Measurements from ENCODE around the gene PPME1.

PPME1 gene

DNA sequence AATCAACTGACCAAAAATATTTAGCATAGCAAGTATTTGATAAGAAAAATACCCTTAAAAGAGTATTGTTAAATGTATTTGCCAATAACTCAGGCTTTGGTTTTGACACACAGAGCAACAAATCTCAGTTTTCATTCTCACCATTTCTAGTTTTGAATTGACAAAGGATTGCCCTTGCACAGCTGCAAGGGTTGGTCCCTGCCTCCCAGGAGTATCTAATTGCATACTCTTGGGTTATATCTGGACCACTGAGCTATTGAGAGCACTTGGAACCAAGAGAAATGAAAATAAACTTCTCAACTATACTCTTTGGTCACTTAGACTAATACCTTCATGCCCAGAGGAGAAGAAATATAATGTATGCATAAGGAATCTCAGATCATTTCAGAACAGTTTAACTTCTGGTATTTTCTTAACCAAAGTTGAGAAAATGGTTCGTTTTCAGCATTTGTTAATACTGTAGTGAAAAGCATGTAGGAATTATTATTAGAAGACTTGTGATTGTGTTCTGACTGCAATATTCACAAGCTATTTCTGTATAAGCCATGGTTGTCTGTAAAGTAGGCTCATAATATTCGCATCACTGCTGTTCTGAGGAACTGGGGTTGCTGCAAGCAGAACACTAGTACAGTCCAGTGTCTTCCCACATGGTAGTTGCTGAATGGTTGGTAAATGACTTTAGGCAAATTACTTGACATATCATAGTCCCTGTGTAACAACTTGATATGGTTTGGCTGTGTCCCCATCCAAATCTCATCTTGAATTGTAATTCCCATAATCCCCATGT, 8.2 kb upstream of the PPME1 start:
- DNase-seq: no peak

DNA sequence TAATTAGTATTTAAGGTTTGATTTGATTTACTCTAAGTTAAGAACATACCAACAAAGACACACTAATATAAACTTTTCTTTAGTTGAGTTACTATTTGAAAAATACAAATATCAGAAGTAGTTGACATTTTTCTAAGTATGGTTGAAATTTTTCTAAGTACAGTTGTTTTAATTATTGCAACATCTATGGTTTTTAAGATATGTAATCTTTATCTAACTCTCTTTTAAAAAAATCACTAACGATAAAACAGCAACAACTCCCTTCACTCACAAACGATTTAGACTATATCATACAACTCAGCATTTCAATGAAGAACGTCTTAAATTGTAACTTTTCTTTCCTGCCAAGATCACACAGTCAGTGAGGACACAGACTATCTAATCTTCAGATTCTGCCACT, 2.3 kb upstream of the PPME1 start:
- no peak for DNase-seq

DNA sequence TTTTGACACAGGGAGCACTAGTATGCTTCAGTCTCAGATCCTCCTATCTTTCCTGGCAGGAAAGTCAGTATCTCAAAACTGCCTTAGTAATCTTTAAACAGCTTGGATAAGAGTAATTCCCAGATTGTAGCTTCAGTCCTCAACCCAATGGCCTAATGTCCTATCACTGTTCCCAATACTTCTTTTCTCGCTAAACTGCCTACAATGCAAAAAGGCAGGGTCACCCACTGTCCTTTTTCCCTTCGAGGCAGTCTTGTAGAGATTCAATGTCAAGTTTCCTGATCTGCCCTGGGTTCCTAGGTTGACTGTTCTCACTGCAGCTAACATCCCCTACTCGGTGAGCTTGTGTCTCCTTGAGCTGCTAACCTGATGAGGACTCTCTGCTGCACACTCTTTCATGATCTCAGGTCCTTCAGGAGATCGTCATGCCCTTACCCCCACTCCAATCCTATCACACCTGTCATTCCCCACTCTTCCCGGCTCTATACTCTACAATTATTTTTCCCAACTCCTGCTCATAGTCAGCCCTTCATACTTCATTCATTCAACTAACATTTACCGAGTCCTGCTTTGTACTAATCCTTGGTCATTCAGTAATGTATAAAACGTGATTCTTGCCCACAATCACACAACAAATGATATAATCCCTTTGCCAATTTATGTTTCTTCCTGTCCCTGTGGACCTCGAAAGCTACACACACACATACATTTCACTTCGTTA, 1.2 kb upstream of the PPME1 start:
- DNase-seq: no peak

DNA sequence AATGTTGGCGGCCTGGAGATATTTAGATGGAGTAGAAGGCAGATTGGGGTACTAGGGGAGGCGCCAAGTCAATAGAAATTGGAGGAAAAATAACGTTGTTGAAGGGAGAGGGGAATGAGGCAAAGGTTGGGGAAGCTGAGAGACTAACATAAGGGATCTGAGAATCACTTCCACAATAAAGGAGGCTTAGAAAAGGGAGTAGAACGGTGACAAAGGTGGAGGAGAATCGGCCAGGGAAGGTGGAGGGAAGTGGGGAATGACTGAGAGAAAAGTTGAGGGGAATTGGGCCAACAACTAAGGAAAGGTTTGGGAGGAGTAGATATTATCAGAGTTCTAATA, 510 bp downstream of the PPME1 start:
- no peak for DNase-seq

DNA sequence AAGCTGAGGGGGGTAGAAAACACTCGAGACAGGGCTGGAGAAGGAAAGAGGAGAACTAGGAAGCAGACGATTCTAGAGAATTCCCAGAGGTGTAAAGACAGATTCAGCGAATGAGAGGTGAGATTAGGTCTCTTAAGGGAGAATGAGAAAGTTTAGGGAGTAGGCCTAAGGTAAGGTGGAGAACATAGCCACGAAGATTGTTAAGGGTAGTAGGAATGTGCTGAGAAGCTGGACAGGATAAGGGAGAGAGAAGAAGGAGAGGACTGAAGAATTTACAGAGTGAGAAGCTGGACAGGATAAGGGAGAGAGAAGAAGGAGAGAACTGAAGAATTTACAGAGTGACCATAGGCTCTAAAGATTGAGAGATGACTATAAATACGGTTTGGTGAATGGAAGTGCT, 908 bp downstream of the PPME1 start:
- DNase-seq: no peak

DNA sequence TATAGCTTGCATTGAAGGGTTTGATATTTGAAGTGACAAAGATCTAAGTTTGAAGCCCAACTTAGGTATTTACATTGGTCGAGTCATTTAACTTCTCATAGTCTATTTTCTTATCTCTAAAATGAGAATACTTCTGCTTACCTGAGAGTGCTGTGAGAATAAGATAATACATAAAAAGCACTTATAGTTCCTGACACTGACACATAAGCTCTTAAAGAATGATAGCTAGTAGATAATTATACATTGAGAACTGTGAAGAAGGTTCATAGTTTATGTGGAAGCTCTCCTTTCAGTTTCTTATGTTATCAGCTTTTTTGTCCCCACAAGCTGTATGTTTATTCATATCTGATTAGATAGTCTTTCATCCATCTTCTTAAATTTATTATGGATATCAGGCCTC, 4.8 kb downstream of the PPME1 start:
- DNase-seq: no peak

DNA sequence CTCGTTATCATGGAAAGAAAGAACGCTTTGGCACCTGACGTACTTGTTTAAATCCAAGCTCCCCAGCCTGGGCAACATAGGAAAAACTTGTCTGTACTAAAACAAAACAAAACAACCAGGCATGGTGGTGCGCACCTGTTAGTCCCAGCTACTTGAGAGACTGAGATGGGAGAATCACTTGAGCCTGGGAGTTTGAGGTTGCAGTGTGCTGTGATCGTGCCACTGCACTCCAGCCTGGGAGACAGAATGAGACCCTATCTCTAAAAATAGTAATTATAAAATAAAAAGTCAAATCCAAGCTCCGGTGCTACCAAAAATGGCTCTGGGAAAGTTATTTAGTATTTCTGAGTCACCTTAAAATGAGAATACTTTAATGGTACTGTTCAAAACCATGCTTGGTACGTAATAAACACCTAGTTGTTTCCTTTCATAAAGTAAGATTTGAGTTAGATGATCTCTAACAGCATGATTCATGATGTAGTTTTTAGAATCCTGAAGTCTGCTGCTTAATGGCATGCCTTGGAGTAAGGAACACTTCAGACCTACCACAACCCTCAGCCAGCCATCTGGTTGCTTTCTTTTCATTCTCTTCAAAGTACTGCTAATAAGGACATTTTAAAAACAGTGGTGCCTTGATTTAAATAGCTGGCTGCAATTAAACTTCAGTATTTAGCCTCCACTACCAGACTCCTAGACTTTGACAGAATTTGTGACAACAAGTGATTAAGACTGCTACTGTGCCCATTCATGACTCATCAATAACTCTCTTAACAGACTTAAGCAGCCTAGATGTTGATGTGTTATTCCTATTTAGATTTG, 8.4 kb downstream of the PPME1 start:
- no peak for DNase-seq

DNA sequence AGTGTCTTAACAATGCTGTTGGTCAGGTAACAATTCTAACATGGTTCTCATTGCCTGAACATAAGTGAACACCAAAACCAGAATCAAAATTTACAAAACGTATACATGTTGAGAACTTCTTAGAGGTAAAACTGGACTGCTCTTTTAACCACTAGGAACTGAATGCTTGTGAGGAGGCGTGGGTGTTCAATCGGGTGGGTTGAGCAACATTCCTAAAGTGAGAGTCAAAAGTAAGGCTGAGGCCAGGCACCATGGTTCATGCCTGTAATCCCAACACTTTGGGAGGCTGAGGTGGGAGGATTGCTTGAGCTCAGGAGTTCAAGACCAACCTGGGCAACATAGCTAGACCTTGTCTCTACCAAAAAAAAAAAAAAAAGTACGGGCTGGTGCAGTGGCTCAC, 11.5 kb downstream of the PPME1 start:
- DNase-seq: no peak

DNA sequence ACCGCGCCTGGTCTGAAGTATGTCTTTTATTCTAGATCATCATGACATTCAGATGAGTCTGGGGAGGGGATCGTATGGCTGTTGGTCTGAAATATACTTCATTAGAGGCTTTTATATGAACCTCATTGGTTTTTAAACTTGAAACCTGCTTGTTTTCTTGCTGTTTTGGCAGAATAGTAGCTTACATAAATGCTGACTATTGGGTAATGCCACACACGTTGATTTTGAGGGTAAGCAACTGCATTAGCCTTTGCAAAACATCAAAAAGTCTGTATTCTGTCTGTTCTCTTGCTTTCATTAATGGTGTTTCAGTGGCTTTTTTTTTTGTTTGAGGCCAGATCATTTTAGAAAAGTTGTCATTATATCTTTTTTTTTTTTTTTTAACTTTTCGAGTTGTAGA, 14.2 kb downstream of the PPME1 start:
- no peak for DNase-seq

DNA sequence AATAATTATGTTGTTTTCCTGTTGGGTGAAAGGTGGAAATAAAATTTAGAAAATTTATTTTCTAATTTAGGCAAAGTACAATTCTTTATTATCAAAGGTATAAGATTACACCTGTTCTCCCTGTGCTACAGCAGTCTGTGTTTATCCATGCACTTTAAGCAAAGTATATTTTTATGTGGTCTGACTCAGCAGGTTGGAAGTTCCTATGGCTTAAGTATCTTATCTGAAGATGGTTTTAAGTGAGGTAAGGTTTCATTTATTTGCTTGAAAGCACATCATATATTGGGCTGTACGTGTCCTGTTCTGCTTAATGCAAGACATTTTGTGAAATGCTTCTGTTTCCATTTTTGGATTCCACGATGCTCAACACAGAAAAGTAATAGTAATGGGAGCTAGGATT, 14.6 kb downstream of the PPME1 start:
- no peak for DNase-seq

DNA sequence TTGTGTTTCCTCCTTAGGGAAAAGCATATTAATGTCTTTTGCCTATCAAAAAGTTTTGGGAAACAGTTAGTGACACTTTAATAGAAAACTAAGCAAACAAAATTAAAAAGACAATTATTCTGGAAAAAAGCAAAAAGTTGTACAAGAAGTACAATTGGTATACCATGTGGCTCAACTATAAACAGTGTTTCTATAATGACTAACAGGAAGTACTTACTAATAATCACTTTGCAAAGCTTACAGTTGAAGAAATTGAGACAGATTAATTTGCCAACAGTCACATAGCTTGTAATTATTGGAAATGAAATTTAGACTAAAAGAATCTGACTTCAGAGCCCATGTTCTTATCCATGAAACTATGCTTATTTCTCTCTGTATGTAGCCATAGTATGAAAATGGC, 24.7 kb downstream of the PPME1 start:
- DNase-seq: no peak

DNA sequence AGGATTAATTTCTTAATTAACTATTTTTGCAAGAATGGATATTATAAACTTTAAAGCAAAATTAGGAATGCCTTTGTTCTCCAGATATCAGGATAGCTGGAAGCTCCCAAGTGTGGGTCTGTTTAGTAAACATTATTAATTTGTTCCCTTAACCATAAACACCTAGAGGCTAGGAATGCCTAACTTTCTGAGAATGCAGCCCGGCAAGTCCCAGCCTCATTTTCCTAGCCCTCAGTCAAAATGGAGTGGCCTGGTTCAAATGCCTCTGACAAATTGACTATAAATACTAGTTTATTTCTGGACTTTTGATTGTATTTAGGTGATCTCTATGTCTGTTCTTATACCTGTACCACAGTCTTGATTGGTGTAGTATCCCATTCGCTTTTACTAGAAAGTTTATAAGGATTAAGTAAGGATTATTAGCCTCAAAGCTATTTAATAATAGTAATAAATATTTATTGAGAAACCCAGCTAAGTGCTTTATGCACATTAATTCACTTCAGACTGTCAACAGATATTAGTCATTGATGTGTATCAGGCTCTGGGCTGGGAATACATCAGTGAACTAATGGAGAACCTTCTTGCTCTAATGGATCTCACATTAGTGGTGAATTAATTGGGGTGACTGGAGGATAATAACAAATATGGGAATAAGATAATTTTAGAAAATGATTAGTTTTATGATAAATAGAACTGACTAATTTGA, 25.8 kb downstream of the PPME1 start:
- no peak for DNase-seq

DNA sequence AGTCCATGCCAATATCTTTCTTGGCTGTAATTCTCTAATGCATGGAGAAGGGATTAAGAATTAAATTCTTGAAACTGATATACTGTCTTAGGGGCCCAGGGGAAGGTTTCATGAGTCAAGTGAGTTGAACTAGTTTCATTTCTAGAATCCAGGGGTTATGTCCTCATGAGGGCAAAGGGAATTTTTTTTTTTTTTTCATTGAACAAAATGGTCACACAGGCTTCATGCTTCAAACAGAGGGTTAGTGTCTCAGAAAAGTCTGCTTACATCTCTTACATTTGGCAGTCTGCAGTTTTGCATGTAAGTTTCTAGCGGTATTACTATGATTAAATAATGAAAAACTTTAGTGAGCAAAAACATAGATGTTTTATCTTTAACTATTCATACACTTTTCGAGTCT, 32.9 kb downstream of the PPME1 start:
- DNase-seq: no peak

DNA sequence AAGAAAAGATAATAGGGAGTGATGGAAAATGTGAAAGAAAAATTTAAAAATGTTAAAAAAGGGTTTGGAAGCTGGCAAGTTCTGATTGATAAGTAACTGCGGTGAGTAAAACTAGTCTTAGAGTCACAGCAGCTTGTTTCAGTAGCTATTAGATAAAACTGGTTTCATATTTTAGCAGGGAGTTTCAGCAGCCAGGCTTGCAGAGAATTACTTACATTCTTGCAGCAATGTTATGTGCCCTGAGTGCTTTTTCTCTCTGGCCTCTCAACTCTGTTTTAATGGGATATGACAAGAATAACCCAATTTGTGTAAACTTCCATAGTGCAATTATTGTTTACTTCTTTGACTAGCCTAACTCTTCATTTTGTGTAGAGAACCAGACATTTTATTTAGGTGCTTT, 33.6 kb downstream of the PPME1 start:
- DNase-seq: no peak

DNA sequence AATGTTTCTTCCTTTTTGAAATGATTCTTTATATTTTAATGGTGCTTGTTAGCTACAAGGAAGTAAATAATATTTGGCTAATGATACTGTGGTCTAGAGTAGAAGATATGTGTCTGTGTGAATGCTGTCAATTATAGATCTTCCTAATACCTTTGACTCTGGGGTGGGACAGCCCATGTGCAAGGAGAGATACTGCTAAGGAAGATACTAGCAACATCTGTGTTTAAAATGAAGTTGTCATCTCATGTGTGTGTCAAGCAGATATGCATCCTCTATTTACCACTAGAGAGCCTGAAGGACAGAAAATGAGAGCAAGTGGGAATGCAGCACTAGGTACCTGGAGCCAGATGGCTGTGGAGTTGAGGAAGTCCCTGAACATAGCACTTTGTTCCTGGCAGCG, 34.1 kb downstream of the PPME1 start:
- no peak for DNase-seq

DNA sequence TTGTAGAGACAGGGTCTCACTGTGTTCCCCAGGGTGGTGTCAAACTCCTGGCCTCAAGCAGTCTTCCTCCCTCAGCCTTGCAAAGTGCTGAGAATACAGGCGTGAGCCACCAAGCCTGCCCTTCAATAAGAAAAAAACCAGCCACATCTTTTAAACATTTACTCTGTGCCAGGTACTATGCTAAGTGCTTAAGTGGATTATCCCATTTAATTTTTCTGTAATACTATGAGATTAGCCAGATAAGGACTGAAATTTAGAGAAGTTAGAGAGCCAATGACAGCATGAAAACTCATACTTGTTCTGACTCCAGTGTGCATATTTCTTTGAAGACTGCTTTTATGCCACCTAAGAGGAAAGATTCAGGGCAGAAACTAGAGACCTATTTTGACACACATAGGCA, 35.7 kb downstream of the PPME1 start:
- DNase-seq: no peak

DNA sequence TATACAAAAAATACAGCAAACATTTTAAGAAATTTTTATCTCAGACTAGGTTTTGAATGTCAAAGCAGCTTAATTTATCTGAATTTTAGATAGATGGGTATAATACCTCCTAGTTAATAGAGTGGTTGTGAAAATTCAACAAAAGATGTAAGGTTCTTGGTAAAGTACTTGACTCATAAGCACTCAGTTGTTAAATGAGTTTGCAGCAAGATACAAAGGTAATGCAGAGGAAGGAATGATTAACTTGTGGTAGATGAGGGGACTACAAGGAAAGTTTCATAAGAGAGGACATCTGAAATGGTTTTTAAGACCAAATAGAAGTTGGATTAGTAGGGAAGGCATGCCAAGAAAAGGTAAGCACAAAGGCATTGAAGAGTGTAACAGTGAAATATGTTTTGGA, 37.4 kb downstream of the PPME1 start:
- DNase-seq: no peak

DNA sequence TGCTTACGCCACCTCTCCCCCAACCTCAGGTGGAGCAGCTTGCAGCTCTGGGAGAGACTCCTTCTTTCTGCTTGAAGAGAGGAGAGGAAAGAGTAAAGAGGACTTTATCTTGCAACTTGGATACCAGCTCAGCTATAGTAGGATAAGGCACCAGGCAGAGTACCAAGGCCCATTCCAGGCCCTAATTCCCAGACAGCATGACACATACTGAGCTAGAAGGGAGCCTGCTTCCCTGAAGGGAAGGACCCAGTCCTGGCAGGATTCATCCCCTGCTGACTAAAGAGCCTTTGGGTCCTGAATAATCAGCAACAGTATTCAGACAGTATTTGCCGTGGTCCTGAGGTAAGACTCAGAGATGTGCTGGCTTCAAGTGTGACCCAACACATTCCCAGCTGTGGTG, 41.4 kb downstream of the PPME1 start:
- no peak for DNase-seq

DNA sequence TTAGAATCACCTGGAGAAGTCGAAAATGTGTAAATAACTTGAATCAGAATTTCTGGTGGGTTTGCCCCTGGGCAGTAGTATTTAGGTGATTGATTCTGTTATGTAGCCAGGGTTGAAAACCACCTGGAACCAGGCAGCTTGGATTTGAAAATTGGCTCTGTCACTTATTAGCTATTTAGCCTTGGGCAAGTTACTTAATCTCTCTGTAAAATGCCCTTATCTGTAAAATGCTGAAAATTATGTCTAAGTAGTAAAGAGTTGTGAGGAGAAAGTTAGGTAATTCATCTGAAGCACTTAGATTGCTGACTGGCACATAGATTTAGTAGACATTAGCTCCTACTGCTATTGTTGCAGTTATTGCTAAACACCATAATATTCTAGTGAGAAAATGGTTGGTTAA, 49.3 kb downstream of the PPME1 start:
- DNase-seq: no peak

DNA sequence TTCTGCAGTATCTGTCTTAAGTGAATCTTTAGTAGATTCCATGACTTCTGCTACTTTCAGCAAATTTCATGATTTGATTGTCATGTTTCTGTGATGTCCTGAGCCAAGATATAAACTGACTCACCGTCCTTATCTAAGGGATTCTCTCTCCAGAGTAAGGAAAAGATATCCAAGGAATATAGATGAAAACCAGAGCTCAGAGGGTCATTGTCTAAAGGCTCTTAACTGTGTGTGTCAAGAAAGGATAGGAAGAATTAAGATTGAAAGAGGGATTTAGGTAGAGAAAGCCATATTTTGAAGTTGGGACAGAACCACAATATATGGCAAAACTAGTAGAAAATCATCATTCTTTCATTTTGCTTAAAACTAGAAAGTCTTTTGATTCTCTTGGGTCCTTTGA, 50.7 kb downstream of the PPME1 start:
- no peak for DNase-seq

DNA sequence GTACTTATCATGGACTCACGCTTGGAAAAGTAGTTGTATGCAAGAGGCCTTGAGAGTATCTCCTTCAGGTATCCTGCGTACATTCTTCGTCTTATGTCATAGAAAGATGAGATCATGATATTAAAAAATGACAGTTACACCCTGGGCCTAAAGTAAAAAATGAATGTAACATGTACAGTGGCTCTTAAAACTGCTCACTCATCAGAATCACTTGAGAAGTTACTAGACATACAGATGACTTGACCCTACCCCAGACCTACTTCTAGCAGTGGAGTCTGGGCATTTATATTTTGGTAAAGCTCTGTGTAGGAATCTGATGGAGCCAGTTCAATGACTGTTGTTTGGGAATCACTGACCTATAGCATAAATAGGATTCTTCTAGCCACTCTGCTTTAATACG, 54.5 kb downstream of the PPME1 start:
- no peak for DNase-seq

DNA sequence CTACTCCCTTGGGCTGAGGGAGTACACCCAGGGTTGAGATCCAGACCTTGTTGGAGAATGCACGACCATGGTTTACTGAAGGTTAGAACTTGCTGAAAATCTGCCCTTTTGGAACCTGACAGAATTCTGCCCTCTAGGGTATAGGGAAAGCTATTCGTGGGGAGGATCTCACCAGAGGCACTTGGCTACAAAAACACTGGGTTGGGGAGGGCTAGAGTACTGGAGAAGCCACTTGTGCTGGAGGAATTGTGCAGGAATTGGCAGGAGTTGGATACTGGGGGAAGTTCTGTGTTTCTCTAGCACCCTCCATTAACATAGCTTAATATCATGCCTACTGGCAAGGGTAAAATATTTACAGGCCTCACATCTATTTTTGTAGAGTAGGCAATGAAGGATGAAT, 55.8 kb downstream of the PPME1 start:
- no peak for DNase-seq

DNA sequence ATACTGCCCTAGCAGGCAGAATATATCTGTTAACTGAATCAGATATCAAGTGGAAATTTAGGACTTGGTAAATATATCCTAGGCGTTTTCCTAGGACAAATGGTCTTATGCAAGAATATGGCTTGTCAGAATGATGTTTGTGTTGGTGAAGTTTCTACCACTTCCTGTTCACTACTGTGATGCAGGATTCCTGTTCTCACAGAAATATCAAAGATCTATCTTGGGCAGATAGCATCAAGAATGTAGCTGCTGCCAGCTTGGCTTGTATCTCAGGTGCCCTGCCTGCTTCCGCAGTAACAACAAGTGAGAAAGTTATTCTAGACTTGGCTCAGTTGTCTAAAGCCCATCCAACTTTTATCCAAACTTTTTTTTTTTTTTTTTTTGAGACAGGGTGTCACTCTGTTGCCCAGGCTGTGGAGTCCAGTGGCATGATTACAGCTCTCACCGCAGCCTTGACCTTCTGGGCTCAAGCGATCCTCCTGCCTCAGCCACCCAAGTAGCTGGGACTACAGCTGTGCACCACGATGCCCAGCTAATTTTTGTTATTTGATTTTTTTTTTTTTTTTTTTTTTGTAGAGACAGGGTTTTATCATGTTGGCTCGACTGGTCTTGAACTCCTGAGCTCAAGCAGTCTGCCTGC, 61.3 kb downstream of the PPME1 start:
- no peak for DNase-seq

Measured in activated naive CD4-positive, alpha-beta T cell treated with Interleukin-2 at 50 U/mL for 16 hours (primary cell).